ENCODE results near the gene GJA4. TPM values are rescaled to one million over a fixed set of nuclear protein-coding genes. Genes with fewer than 3 reads are reported as not detected.

GJA4 gene
- total RNA-seq, 4 donors from 2014 or later: 2.9 to 30.8 (median 12.8) TPM

DNA sequence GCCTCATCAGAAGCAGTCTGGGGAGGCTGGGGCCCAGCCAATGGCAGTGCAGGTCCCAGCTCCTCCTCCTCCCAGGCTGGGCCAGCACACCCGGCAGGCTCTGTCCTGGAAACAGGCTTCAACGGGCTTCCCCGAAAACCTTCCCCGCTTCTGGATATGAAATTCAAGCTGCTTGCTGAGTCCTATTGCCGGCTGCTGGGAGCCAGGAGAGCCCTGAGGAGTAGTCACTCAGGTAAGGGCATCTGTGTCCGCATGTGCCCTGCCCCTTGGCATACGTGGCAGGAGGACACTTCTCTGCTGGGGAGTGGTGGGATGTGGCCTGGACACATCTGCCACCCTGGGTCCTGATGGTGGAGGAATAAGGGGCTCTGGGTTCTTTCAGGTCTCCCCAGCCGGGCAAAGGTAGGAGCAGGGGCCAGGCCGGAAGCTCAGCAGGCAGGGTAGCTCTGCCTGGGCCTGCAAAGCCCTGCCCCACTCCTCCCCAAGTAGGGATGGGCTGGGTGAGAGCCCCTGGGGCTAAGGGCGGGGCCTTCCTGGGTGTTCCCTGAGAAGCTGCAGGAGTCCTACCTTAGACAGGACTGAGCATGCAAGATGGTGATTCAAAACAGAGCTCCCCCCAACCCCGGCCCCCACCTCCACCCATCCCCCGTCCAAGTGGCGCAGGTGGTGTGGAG is 37.7 kb upstream of the GJA4 start, which contains the start of gene GJB5:
GJB5 (plus strand) TSS at position 84 of the 674 bp plus-strand sequence. CDS start 2,284 bp downstream, outside the sequence.
- WGBS, 2 donors: 40 to 52% methylated on average over 1 to 12 of the region's 13 CpGs
- intact Hi-C loops (cut with DNase I; ENCODE audit: low total_unique reads): no loop called here
- no peak for TF ChIP-seq POLR2A (IDR thresholded peaks at IDR 0.05)
- TF ChIP-seq, protein P1, sequence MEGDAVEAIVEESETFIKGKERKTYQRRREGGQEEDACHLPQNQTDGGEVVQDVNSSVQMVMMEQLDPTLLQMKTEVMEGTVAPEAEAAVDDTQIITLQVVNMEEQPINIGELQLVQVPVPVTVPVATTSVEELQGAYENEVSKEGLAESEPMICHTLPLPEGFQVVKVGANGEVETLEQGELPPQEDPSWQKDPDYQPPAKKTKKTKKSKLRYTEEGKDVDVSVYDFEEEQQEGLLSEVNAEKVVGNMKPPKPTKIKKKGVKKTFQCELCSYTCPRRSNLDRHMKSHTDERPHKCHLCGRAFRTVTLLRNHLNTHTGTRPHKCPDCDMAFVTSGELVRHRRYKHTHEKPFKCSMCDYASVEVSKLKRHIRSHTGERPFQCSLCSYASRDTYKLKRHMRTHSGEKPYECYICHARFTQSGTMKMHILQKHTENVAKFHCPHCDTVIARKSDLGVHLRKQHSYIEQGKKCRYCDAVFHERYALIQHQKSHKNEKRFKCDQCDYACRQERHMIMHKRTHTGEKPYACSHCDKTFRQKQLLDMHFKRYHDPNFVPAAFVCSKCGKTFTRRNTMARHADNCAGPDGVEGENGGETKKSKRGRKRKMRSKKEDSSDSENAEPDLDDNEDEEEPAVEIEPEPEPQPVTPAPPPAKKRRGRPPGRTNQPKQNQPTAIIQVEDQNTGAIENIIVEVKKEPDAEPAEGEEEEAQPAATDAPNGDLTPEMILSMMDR (IDR thresholded peaks at IDR 0.05): no peak
- peak; percentile 82 to 92 for DNase-seq (ENCODE audit: low spot score in 2 of 2)
- H3K4me3 ChIP-seq (ENCODE audit: low read depth, poor library complexity, severe bottlenecking): no peak within 1 kb of the TSS

DNA sequence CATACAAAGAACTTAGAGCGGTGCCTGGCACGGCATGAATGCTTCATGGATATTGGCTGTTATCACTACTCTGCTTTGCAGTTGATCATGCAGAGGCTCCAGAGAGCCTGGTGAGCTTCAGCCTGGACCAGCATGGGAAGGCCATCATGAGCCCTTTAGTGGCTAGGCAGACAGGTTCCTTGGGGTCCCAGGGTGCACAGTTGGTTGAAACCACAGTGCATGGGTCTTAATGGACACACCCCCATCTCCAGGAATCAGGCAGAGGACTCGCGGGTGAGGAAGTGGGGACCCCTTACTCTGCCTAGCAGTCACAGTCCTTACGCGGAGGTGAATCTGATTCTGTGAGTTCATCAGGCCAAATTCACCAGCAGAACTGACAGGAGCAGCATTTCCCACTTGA is 36.8 kb upstream of the GJA4 start:
- 69 to 70% methylated on average over 6 of the region's 6 CpGs for WGBS, 2 donors
- no peak for TF ChIP-seq POLR2A (IDR thresholded peaks at IDR 0.05)
- TF ChIP-seq, protein P1 (IDR thresholded peaks at IDR 0.05): no peak
- intact Hi-C loops (cut with DNase I; ENCODE audit: low total_unique reads): no loop called here
- DNase-seq (ENCODE audit: low spot score in 2 of 2): no peak
- H3K4me3 ChIP-seq (ENCODE audit: low read depth, poor library complexity, severe bottlenecking): no peak overlapping the region

DNA sequence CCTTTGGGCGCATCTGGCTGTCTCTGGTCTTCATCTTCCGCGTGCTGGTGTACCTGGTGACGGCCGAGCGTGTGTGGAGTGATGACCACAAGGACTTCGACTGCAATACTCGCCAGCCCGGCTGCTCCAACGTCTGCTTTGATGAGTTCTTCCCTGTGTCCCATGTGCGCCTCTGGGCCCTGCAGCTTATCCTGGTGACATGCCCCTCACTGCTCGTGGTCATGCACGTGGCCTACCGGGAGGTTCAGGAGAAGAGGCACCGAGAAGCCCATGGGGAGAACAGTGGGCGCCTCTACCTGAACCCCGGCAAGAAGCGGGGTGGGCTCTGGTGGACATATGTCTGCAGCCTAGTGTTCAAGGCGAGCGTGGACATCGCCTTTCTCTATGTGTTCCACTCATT is 35.4 kb upstream of the GJA4 start:
- TF ChIP-seq, protein P1 (IDR thresholded peaks at IDR 0.05): no peak
- TF ChIP-seq POLR2A (IDR thresholded peaks at IDR 0.05): no peak
- no peak overlapping the region for H3K4me3 ChIP-seq (ENCODE audit: low read depth, poor library complexity, severe bottlenecking)
- WGBS, 2 donors: 90 to 98% methylated on average over 20 to 21 of the region's 21 CpGs
- intact Hi-C loops (cut with DNase I; ENCODE audit: low total_unique reads): no loop called here
- DNase-seq (ENCODE audit: low spot score in 2 of 2): no peak

DNA sequence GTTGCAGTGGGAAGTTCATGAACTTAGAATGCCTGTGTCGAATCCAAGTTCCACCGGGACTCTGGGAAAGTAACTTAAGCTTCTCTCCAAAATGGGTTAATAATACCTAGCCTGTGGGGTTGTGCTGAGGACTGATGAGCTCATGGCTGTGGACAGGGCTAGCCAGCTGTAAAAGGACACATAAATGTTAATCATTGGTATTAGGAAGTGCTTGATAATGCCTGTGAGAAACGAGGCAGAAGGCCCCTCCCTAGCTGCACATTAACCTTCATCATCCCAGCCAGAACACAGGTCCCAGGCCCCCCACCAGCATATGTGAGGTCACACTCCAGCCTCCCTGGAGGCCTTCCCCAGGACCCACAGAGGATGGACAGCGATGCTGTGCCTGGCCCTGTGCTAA is 34.0 kb upstream of the GJA4 start:
- DNase-seq (ENCODE audit: low spot score in 2 of 2): no peak
- 53 to 60% methylated on average over 4 of the region's 4 CpGs for WGBS, 2 donors
- TF ChIP-seq, protein P1 (IDR thresholded peaks at IDR 0.05): no peak
- TF ChIP-seq POLR2A (IDR thresholded peaks at IDR 0.05): no peak
- no peak overlapping the region for H3K4me3 ChIP-seq (ENCODE audit: low read depth, poor library complexity, severe bottlenecking)
- intact Hi-C loops (cut with DNase I; ENCODE audit: low total_unique reads): no loop called here

DNA sequence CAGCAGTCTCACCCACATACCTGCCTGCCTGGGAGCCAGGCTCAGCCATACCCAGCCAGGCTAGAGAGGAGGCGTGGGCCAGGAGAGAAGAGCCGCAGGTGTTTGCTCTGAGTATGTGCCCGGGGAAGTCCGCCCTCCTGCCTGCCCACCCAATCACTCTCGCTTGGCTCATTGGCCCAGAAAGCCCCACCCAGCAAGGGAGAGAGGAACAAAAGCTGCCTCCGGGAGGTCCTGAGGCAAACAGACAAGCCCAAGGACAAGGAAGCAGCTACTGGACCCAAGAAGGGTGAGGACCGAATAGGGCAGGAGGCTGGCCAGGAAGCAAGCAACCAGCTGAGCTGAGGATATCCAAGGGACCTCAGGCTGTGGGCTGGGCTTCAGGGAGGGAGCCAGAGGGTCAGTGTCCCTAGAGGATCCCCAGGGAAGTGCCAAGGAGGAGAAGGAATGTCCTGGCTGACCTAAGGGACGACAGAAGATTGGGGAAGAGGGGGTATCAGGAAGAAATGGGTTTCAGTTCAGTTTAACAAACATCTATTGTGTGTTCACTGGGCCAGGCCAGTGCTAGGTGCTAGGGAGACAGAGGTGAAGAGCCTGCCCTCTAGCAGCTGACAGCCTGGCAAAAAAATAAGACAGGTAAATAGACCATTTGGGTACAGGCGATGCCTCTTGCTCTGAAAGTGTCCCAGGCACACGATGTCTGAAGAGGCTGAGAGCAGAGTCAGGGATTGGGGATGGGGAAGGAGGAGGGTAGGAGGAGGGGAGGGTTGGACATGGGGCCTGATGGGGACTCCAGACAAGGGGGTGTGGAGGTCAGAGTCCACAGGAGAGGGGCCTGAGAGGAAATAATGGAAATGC is 33.1 kb upstream of the GJA4 start, which contains the start of gene GJB4:
GJB4 (plus strand) TSS at position 238 of the 855 bp plus-strand sequence. CDS start 1,515 bp downstream, outside the sequence.
- no peak for DNase-seq (ENCODE audit: low spot score in 2 of 2)
- no peak within 1 kb of the TSS for H3K4me3 ChIP-seq (ENCODE audit: low read depth, poor library complexity, severe bottlenecking)
- WGBS, 2 donors: 45 to 58% methylated on average over 10 of the region's 10 CpGs
- intact Hi-C loops (cut with DNase I; ENCODE audit: low total_unique reads): no loop called here
- no peak for TF ChIP-seq POLR2A (IDR thresholded peaks at IDR 0.05)
- TF ChIP-seq, protein P1 (IDR thresholded peaks at IDR 0.05): no peak
